Progenitor cell of endocrine pancreas (in vitro differentiated cells): ENCODE measurements around the gene ARHGAP25. TPM values are rescaled to one million over a fixed set of nuclear protein-coding genes. Genes with fewer than 3 reads are reported as not detected.

Source experiments
- DNase-seq: peaks from one replicate; pipeline ENCODE4 v3.0.0; 2021; ENCODE audit warnings: low spot score; ENCODE audit not compliant: unreplicated experiment
- H3K27ac Mint-ChIP-seq: 2 replicates; pipeline ENCODE4 v1.8.0; 2021; ENCODE audit warnings: mild to moderate bottlenecking, moderate library complexity, mixed read lengths
- H3K27me3 Mint-ChIP-seq: 2 replicates; pipeline ENCODE4 v1.8.0; 2021; ENCODE audit warnings: mixed read lengths
- H3K36me3 Mint-ChIP-seq: 2 replicates; pipeline ENCODE4 v1.8.0; 2022; ENCODE audit warnings: mixed read lengths; ENCODE audit not compliant: insufficient read depth
- H3K4me1 Mint-ChIP-seq: 2 replicates; pipeline ENCODE4 v1.8.0; 2021; ENCODE audit warnings: low read depth, mixed read lengths
- H3K4me3 Mint-ChIP-seq: 2 replicates; pipeline ENCODE4 v1.8.0; 2021; ENCODE audit warnings: low read depth, mild to moderate bottlenecking, moderate library complexity, mixed read lengths
- H3K9me3 Mint-ChIP-seq: 2 replicates; pipeline ENCODE4 v1.8.0; 2021; ENCODE audit warnings: low read depth, mixed read lengths
- CTCF ChIP-seq: fragments of 200-600 bp; sonication (generic); IDR thresholded peaks from one replicate; pipeline ENCODE4 v1.5.0; 2021; ENCODE audit warnings: antibody characterized with exemption, mild to moderate bottlenecking; ENCODE audit not compliant: unreplicated experiment
- total RNA-seq: library from RNA; stranded (reverse); gene quantifications from 2 replicates; pipeline ENCODE4 v1.2.1, GENCODE V29; 2021

ARHGAP25 gene
- total RNA-seq, 1 donor from 2014 or later: 1.3 TPM

DNA sequence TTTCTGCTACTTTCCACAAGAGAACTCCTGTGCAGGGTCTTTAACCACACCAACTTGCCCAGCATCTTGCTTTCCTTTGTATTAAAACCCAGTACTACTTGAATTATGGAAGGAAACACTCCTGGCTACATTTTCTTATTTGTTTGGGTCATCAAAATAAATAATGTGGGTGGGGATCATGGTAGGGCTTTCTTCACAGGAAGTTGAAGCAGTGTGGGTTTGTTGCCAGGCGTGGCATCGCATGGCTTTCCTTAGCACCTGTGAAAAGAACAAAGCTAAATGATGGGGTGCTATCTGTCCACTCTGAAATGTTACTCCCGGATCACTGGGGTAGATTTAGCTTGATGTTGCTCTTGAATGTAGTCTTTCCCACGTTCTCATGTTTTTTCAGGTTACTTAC is 18.7 kb downstream of the ARHGAP25 start:
- Mint-ChIP-seq H3K9me3 (peaks cover 6% of the 10 kb centered on the region), H3K4me1 (peaks cover 2% of the 10 kb centered on the region), H3K27ac (no peak overlapping the region), H3K27me3 (peaks cover 2% of the 10 kb centered on the region), H3K4me3 (no peak overlapping the region), H3K36me3 (peaks cover 2% of the 10 kb centered on the region)
- TF ChIP-seq CTCF: no peak
- DNase-seq: no peak

DNA sequence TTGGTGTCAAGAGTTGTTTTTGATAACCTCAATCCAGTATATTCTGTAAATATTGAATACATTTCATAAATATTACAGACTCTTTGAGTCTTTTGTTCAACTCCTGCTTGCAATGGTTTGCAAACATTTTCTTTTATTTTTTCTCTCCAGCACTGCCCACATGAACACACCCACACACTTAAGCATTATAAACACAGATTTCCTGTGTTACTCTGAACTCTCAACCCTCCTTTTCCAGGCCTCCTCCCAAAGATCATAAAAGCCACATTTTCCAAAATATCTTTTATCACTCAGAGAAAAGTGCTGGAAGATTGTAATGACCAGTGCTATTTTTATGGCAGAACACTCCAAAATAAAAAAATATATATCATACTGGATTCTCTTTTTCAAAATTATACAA is 20.5 kb downstream of the ARHGAP25 start:
- H3K27ac Mint-ChIP-seq: no peak overlapping the region
- H3K4me3 Mint-ChIP-seq: no peak overlapping the region
- no peak for TF ChIP-seq CTCF
- peaks cover 6% of the 10 kb centered on the region for H3K9me3 Mint-ChIP-seq
- H3K27me3 Mint-ChIP-seq: peaks cover 5% of the 10 kb centered on the region
- H3K36me3 Mint-ChIP-seq: peaks cover 2% of the 10 kb centered on the region
- peaks cover 2% of the 10 kb centered on the region for H3K4me1 Mint-ChIP-seq
- no peak for DNase-seq

DNA sequence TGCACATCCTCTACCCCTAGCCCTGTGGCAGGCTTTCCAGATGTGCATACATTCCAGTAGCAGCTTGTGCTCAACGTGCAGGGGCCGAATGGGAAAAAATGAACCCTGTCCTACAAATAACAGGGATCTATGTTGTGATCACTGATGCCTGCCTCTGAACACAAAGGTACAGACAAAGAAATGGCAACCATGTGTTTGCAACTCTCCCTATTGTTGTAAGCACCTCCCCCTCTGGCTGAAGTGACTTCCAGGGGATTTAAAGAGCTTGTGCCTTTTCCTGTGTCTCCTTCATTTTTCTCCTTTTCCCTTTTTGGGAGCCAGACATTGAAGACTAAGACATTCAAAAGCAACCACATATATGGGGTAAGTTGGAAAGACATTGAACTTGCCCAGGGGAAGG is 21.6 kb downstream of the ARHGAP25 start:
- DNase-seq: no peak
- peaks cover 2% of the 10 kb centered on the region for H3K36me3 Mint-ChIP-seq
- H3K4me1 Mint-ChIP-seq: peaks cover 2% of the 10 kb centered on the region
- peaks cover 5% of the 10 kb centered on the region for H3K27me3 Mint-ChIP-seq
- H3K4me3 Mint-ChIP-seq: no peak overlapping the region
- H3K27ac Mint-ChIP-seq: no peak overlapping the region
- TF ChIP-seq CTCF: no peak
- peaks cover 6% of the 10 kb centered on the region for H3K9me3 Mint-ChIP-seq

DNA sequence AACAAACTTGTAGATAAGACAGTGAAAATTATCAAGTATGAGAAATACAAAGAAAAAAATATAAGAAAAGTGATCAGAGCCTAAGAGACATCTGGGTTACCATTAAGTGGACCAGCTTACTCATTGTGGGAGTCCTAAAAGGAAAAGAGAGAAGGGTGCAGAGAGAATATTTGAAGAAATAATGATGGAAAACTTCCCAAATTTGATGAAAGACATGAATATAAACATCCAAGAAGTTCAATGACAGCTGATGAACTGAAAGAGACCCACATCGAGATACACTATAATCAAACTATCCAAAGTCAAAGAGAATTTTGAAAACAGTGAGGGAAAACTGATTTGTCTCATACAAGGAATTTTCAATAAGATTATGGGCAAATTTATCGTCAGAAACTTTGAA is 22.5 kb downstream of the ARHGAP25 start:
- peaks cover 2% of the 10 kb centered on the region for H3K4me1 Mint-ChIP-seq
- no peak for TF ChIP-seq CTCF
- no peak overlapping the region for H3K4me3 Mint-ChIP-seq
- H3K27ac Mint-ChIP-seq: no peak overlapping the region
- no peak for DNase-seq
- peaks cover 5% of the 10 kb centered on the region for H3K27me3 Mint-ChIP-seq
- H3K36me3 Mint-ChIP-seq: peaks cover 2% of the 10 kb centered on the region
- H3K9me3 Mint-ChIP-seq: peaks cover 6% of the 10 kb centered on the region

DNA sequence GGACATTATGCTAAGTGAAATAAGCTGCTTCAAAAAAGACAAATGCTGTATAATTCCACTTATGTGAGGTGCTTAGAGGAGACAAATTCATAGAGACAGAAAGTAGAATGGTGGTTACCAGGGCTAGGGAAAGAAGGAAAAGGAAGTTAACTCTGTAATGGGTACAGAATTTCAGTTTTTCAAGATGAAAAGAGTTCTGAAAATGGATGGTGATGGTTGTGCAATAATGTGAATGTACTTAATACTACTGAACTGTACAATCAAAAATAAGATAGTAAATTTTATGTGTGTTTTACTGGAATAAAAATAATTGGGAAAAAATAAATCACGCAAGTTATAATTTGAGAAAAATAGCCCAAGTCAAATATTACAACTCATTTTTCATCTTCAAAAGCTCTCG is 27.5 kb downstream of the ARHGAP25 start:
- Mint-ChIP-seq H3K4me1 (peaks cover 5% of the 10 kb centered on the region), H3K36me3 (peaks cover under 1% of the 10 kb centered on the region), H3K4me3 (no peak overlapping the region), H3K27me3 (peaks cover 2% of the 10 kb centered on the region), H3K27ac (no peak overlapping the region), H3K9me3 (peaks cover under 1% of the 10 kb centered on the region)
- DNase-seq: no peak
- no peak for TF ChIP-seq CTCF
